ENCODE measurements around the gene MSI2.

GRCh38 chr17:57379237-57379894 lies 123.0 kb downstream of the MSI2 start:
- TF ChIP-seq YY1 (IDR thresholded peaks at IDR 0.05; ENCODE audit: low read depth) (no peak), TAF1 (IDR thresholded peaks at IDR 0.05; ENCODE audit: low read depth) (no peak), EP300 (IDR thresholded peaks at IDR 0.05; ENCODE audit: borderline replicate concordance) (no peak), MAX (IDR thresholded peaks at IDR 0.05) (no peak), EGR1 (IDR thresholded peaks at IDR 0.05) (no peak), RAD21 (IDR thresholded peaks at IDR 0.05; ENCODE audit: low read depth) (no peak)

All from Ishikawa (cell line).